ENCODE results near the gene TGFBR2.

Gene TGFBR2

GRCh38 chr3:30671527-30672286, 65.3 kb downstream of the TGFBR2 start:
- Histone ChIP-seq H3K9me3 (ENCODE audit: low read depth, low read length) (no peaks in the 10 kb centered on the region), H3K27ac (no peak overlapping the region), H3K36me3 (ENCODE audit: insufficient read depth, low read length) (no peaks in the 10 kb centered on the region), H3K9ac (ENCODE audit: insufficient read length) (no peak overlapping the region), H3K4me3 (no peak overlapping the region)
- no peak for DNase-seq (ENCODE audit: low read depth, low spot score)
- no peak for TF ChIP-seq FOXP2 (optimal IDR thresholded peaks at IDR 0.05; ENCODE audit: control extremely low read depth, extremely low read length, insufficient read depth)
- no peak for TF ChIP-seq EZH2 (IDR thresholded peaks at IDR 0.05)
- no peak for TF ChIP-seq POLR2AphosphoS5 (IDR thresholded peaks at IDR 0.05; ENCODE audit: borderline replicate concordance, low read depth, low read length)

DNA sequence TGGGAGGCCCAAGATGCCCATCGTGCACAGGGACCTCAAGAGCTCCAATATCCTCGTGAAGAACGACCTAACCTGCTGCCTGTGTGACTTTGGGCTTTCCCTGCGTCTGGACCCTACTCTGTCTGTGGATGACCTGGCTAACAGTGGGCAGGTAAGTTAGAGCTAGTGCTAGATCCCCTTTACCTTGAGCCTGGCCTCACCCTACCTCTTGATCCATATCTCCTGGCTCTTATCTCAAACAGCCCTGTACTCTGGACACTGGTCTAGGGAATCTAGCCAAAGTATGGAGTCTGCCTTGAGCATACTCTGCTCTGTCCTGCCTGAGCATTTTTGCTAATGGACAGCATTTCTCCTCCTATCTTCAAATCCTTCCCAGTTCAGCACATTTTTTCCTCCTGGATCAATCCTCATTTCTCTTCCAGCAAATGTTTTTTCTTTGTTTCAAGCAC, 65.9 kb downstream of the TGFBR2 start:
- TF ChIP-seq EZH2 (IDR thresholded peaks at IDR 0.05) (no peak), FOXP2 (optimal IDR thresholded peaks at IDR 0.05; ENCODE audit: control extremely low read depth, extremely low read length, insufficient read depth) (no peak), POLR2AphosphoS5 (IDR thresholded peaks at IDR 0.05; ENCODE audit: borderline replicate concordance, low read depth, low read length) (no peak)
- no peak overlapping the region for H3K9ac ChIP-seq (ENCODE audit: insufficient read length)
- H3K9me3 ChIP-seq (ENCODE audit: low read depth, low read length): no peaks in the 10 kb centered on the region
- no peak overlapping the region for H3K4me3 ChIP-seq
- no peak for DNase-seq (ENCODE audit: low read depth, low spot score)
- H3K36me3 ChIP-seq (ENCODE audit: insufficient read depth, low read length): no peaks in the 10 kb centered on the region
- H3K27ac ChIP-seq: no peak overlapping the region

- Histone ChIP-seq H3K9ac (ENCODE audit: insufficient read length) (no peak overlapping the region), H3K9me3 (ENCODE audit: low read depth, low read length) (no peaks in the 10 kb centered on the region), H3K4me3 (no peak overlapping the region), H3K27ac (no peak overlapping the region), H3K36me3 (ENCODE audit: insufficient read depth, low read length) (no peaks in the 10 kb centered on the region)
- TF ChIP-seq FOXP2 (optimal IDR thresholded peaks at IDR 0.05; ENCODE audit: control extremely low read depth, extremely low read length, insufficient read depth) (no peak), POLR2AphosphoS5 (IDR thresholded peaks at IDR 0.05; ENCODE audit: borderline replicate concordance, low read depth, low read length) (no peak), EZH2 (IDR thresholded peaks at IDR 0.05) (no peak)
- no peak for DNase-seq (ENCODE audit: low read depth, low spot score)
Observed at GRCh38 chr3:30672959-30673358, 66.6 kb downstream of the TGFBR2 start.

GRCh38 chr3:30673425-30674341, 67.3 kb downstream of the TGFBR2 start:
- Histone ChIP-seq H3K27ac (no peak overlapping the region), H3K9ac (ENCODE audit: insufficient read length) (no peak overlapping the region), H3K4me3 (no peak overlapping the region), H3K36me3 (ENCODE audit: insufficient read depth, low read length) (no peaks in the 10 kb centered on the region), H3K9me3 (ENCODE audit: low read depth, low read length) (no peaks in the 10 kb centered on the region)
- TF ChIP-seq EZH2 (IDR thresholded peaks at IDR 0.05) (no peak), FOXP2 (optimal IDR thresholded peaks at IDR 0.05; ENCODE audit: control extremely low read depth, extremely low read length, insufficient read depth) (no peak), POLR2AphosphoS5 (IDR thresholded peaks at IDR 0.05; ENCODE audit: borderline replicate concordance, low read depth, low read length) (no peak)
- DNase-seq (ENCODE audit: low read depth, low spot score): no peak

DNA sequence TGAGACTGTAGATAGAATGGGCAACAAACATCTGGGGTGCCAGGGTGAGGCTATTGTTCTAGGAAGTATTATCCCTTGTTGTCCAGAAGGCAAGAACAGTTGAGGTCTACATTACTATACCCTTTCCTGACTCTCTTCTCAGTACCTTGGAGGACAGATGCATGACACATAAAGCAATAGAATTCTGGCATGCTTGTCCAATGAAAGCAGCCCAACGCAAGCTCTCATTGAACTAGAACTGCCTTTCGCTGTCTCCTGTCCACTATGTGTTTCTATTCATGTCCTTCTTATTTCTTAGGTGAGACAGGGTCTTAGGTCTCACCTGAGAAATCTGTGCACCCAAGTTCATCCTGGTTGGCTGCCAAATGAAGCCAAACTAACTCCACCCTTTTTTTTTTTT, 68.6 kb downstream of the TGFBR2 start:
- Histone ChIP-seq H3K9ac (ENCODE audit: insufficient read length) (no peak overlapping the region), H3K27ac (no peak overlapping the region), H3K4me3 (no peak overlapping the region), H3K9me3 (ENCODE audit: low read depth, low read length) (no peaks in the 10 kb centered on the region), H3K36me3 (ENCODE audit: insufficient read depth, low read length) (no peaks in the 10 kb centered on the region)
- DNase-seq (ENCODE audit: low read depth, low spot score): no peak
- TF ChIP-seq POLR2AphosphoS5 (IDR thresholded peaks at IDR 0.05; ENCODE audit: borderline replicate concordance, low read depth, low read length): no peak

GRCh38 chr3:30675774-30676173, 69.4 kb downstream of the TGFBR2 start:
- no peaks in the 10 kb centered on the region for H3K36me3 ChIP-seq (ENCODE audit: insufficient read depth, low read length)
- H3K4me3 ChIP-seq: no peak overlapping the region
- no peak overlapping the region for H3K9ac ChIP-seq (ENCODE audit: insufficient read length)
- H3K27ac ChIP-seq: no peak overlapping the region
- DNase-seq (ENCODE audit: low read depth, low spot score): no peak
- H3K9me3 ChIP-seq (ENCODE audit: low read depth, low read length): no peaks in the 10 kb centered on the region
- no peak for TF ChIP-seq FOXP2 (optimal IDR thresholded peaks at IDR 0.05; ENCODE audit: control extremely low read depth, extremely low read length, insufficient read depth)
- no peak for TF ChIP-seq POLR2AphosphoS5 (IDR thresholded peaks at IDR 0.05; ENCODE audit: borderline replicate concordance, low read depth, low read length)
- TF ChIP-seq EZH2 (IDR thresholded peaks at IDR 0.05): no peak

DNA sequence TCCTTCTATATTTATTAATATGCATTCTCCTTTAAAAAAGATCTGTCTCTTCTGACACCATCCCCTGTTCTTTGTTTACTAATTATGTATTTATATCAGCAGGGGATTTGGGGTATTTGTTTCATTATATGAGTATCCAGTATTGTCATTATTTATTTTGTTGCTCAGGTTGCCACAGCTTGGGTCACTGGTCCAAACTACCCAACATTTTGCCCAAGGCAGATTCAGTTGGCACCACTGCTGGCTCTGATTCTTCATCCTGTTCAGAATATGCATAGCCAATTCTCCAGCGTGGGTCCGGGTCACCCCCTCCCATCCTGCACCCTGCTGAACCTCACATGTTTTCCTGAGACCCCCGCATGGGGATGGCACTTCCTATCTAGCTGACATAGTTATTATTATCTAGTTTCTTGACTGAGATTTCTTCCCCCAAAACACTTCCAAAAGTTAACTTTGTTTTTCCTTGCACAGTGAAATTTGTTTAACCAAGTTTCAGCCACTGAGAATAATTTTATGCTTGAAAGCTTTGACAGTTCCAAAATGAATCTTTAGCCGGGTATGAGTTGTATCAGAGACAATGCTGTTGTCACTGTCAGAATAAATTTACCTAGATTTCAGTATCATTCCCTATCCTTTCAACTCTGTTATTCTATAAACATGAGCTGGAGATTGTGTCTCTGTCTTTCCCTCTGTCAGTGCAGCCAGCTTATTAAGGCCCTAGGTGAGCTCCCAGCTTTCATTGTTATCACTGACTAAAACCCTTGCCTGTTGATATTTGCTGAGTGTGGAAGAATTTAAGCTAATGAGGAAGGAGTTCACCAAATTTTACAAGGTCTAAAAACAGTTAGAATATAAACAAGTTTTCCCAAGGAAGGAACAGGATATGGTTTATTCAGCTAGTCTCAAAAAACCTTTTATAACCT, 70.3 kb downstream of the TGFBR2 start:
- Histone ChIP-seq H3K9ac (ENCODE audit: insufficient read length) (no peak overlapping the region), H3K4me3 (no peak overlapping the region), H3K36me3 (ENCODE audit: insufficient read depth, low read length) (no peaks in the 10 kb centered on the region), H3K9me3 (ENCODE audit: low read depth, low read length) (no peaks in the 10 kb centered on the region), H3K27ac (no peak overlapping the region)
- TF ChIP-seq EZH2 (IDR thresholded peaks at IDR 0.05): no peak
- no peak for TF ChIP-seq FOXP2 (optimal IDR thresholded peaks at IDR 0.05; ENCODE audit: control extremely low read depth, extremely low read length, insufficient read depth)
- no peak for TF ChIP-seq POLR2AphosphoS5 (IDR thresholded peaks at IDR 0.05; ENCODE audit: borderline replicate concordance, low read depth, low read length)
- no peak for DNase-seq (ENCODE audit: low read depth, low spot score)

DNA sequence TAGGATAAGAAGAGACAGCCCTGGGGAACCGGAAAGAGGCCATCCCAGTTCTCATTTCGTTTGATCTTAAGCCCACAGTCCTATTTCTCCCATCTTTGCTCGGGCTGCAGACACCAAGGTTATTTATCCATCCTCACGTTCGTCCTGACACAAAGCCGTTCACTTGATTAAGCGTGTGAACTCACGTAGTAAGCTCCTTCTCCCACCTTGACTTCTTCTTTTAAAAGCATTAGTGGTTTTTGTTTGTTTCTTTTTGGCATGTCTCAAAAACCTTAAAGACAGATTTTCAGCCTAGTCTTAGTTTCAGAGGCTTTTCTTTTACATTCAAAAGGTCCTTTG, 70.9 kb downstream of the TGFBR2 start:
- H3K9ac ChIP-seq (ENCODE audit: insufficient read length): no peak overlapping the region
- no peak overlapping the region for H3K4me3 ChIP-seq
- DNase-seq (ENCODE audit: low read depth, low spot score): no peak
- TF ChIP-seq FOXP2 (optimal IDR thresholded peaks at IDR 0.05; ENCODE audit: control extremely low read depth, extremely low read length, insufficient read depth) (no peak), POLR2AphosphoS5 (IDR thresholded peaks at IDR 0.05; ENCODE audit: borderline replicate concordance, low read depth, low read length) (no peak), EZH2 (IDR thresholded peaks at IDR 0.05) (no peak)
- no peak overlapping the region for H3K27ac ChIP-seq
- no peaks in the 10 kb centered on the region for H3K9me3 ChIP-seq (ENCODE audit: low read depth, low read length)
- H3K36me3 ChIP-seq (ENCODE audit: insufficient read depth, low read length): no peaks in the 10 kb centered on the region

Data from SK-N-MC (cell line).